Lower leg skin (tissue), 3 donors: ENCODE data around the gene ATP6V0D1.

Experiments
- CTCF ChIP-seq, 3 donors: fragments of 450-650 bp; IDR thresholded peaks; one replicate each; pipeline ENCODE4 v1.5.1; 2016; ENCODE audit warnings: antibody characterized with exemption in 3 of 3, mild to moderate bottlenecking in 3 of 3, moderate library complexity in 2 of 3
- POLR2A ChIP-seq, 2 donors: fragments of 450-650 bp; IDR thresholded peaks; one replicate each; pipeline ENCODE4 v1.6.1; 2016 to 2017; ENCODE audit warnings: antibody characterized with exemption in 2 of 2, mild to moderate bottlenecking in 1 of 2, moderate library complexity in 1 of 2

DNA sequence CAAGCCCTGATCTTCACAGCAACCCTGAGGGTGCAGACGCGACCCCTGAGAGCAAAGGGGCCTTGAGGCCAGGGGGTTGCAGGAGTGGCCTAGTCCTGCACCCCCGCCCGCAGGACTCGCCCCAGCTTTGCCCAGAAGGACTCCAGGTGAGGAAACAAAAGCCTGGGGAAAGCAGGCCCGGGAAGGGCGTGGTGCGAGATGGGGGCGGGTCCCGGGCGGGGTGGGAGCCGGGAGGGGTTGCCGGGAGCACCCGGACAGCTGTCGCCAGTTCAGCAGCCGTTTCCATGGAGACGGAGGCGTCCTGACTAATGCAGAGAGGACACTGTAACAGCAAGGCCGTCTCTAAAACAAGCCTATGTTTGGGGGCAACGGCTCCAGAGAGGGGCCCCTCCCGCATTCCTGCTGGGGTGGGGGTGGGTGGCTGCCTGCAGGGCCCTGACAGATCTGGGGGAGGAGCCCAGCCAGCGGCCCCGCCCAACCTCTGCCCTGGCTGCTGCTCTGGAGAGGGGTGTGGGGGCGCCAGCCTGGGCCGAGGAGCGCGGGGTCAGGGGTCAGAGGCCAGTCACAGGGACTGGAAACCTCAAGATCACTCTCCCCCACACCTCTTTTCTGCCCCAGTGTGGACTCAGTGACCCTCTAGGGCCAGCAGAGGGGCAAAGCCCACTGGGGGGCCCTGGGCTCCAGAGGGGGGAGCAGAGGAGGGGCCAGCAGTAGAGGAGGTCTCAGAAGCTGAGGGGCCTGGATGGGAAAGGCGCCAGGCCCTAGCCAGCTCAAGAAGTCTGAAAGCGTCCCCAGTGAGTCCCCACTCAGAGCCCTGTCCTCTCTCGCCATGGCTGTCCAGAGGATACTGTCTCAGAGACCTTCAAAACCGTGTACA lies 84.6 kb downstream of the ATP6V0D1 start:
- no peak for TF ChIP-seq CTCF (IDR thresholded peaks at IDR 0.05)
- no peak for TF ChIP-seq POLR2A (IDR thresholded peaks at IDR 0.05)
